Activated effector memory CD4-positive, alpha-beta T cell treated with Interleukin-2 at 50 U/mL for 16 hours (primary cell): ENCODE data around the gene NOS1AP.
"Not testable (repeated sequence)": the region's sequence is repeated elsewhere in the genome, so short reads cannot be mapped to it uniquely, and the experiment has no call there.

Experiments
- DNase-seq: peaks from one replicate; pipeline ENCODE4 v3.0.0-alpha.2; 2020

Gene NOS1AP

DNA sequence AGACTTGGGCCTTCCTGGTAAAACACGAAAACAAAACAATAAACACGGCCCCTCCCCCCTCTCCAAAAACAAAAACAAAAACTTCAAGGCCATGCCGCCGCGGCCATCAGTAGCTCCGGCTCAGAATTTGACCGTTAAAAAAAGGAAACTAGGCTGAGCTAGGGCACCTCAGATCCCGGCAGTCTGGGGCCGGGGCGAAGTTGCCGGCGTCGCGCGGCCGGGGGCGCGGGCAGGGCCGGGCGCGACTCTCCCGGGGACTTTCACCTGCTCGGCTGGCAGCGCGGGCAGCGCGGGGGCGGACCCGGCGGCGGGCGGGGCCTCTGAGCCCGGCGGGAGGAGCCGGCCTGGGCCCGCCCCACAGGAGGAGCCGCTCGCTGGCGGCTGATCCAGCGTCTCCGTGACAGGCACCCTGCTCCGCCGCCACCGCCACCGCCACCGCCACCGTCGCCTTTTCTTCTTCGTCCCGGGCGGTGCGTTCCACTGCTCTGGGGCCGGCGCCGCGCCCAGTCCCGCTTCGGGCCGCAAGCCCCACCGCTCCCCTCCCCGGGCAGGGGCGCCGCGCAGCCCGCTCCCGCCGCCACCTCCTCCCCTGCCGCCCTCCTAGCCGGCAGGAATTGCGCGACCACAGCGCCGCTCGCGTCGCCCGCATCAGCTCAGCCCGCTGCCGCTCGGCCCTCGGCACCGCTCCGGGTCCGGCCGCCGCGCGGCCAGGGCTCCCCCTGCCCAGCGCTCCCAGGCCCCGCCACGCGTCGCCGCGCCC is at the start of gene NOS1AP:
TSS of gene NOS1AP (plus strand) at position 358 of the 760 bp plus-strand sequence. CDS start 487 bp downstream, outside the sequence.
- DNase-seq, result peak; percentile 69

DNA sequence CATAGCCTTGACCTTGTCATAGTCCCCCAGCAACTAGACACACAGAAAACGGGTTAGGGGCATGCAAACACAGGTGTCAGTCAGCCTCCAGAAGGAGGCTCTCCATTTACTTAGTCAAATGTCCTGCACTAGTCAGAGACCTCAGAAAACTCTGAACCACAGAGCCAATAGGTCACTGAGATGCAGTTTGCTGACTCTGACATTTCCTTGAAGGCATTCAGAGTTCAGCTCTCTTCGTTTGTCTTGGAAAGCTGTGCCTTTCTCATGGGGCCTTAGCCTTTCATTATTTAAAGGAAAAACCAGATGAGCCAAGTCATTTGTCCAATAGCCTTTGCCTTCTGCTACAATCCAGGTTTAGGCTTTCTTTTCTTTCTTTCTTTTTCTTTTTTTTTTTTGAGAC is 49.3 kb upstream of the NOS1AP start:
- no peak for DNase-seq

DNA sequence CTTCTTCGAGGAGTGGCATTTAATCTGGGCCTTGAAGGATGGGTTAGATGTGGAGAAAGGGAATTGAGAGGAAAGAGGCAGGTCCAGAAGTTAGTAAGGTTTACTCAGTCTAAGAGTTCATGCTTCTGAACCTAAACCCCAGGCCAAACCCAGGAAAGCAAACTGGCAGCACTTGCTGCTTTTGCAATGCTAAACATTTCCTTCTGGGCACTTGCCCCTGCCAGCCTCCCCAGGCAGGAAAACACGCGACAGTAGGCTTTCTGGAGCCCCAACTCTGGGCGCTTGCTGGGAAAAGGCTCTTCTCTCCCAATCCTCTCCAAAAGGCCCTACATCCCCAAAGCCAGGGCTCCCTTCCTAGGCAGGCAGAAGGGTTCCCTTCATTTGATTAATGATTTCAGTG is 48.4 kb upstream of the NOS1AP start:
- no peak for DNase-seq

DNA sequence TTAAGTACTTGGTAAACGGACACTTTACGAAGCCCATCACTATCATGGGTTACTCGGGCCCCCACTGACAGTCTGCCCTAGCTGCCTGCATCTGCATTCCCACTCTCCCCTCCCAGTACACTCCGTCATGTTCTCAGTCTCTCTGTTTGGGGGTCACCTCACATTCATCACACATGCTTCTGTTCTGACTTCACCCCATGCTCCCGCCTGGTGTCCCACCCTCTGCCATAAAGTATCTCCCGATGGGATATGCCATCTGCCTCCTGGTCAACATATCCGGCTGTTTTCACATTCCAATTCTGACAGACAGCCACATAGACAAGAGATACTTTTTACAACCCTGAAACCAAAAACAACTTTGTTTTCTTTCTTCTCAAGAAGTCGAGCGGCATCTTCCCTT is 46.9 kb upstream of the NOS1AP start:
- no peak for DNase-seq

DNA sequence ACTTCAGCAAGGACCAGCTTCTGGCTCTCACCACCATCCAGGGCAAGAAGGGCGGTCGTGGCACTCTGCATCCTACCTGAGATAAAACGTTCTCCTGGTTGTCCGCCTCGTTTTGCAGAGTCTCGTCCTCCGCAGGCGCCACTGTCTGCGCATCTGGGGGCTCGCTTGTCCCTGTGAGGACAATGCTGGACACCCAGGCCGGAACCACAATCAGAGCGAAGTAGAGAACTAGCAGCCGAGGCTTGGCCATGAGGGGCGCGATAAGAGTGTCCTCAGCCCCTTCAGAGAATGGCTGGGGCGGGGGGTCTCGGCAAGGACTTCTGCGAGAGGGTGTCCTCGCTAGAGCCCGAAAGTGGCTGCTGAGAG is 46.3 kb upstream of the NOS1AP start:
- no peak for DNase-seq

DNA sequence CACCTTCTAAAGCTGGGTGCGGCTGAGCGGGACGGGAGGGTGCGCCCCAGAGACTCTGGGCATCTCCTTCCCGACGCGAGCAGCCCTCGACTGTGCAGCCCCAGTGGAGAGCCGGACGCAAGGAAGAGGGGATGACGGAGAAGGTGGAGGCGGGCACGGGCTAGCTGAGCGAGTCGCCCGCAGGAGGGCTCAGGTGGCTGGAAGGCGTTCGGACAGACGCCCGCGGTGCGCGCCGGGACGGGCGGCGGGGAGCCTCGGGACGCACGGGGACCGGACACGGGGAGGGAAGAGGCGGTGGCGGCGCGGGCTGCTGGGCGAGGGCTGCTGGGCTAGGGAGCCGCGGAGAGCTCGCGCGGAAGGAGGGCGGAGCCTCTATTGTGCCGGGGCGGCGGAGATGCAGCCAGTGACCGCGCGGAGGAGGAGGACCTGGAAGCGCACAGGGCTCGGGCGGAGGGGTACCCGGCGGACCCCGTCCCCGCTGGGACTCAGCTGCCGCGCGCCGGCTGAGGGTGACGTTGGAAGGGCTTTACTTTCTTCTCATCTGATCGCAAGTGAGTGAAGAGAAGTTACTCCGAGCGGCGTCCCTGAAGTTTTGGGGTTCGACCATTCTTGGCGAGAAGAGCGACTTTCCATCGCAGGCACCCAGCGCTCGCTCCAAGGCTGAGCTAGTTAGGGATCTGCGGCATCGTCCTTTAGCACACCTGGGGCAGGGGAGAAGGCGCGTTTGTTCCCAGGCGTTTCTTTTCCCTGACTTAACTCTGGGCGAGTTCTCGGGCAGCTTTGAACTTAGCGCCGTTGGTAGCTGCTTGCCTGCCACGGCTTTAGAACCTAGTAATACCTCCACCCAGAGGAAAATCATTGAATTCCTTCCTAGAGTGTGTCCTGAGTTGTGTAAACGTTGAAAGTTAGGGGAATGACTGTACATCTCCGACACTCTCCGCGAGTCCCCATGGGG is 45.7 kb upstream of the NOS1AP start, which contains the start of gene OLFML2B:
TSS of gene OLFML2B (minus strand) at position 323 of the 955 bp plus-strand sequence. CDS start 439 bp downstream, outside the sequence.
- peak; percentile 18 for DNase-seq

DNA sequence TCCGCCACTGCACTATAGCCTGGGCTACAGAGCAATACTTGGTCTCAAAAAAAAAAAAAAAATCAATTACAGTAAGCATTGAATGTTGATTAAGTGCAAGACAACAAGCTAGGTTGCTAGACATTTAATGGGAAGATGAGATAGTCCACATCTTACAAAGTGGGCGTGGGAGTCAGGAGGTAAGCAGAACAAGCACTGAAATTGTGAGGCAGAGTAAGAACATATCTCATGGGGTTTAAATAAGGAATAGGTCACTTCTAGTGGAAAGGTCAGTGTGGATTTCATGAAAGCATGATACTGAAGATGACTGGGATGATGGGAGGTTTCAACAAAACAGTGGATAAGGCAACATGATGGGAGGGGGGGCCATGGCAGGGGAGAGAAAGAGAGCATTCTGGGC is 44.0 kb upstream of the NOS1AP start:
- DNase-seq, result no peak

DNA sequence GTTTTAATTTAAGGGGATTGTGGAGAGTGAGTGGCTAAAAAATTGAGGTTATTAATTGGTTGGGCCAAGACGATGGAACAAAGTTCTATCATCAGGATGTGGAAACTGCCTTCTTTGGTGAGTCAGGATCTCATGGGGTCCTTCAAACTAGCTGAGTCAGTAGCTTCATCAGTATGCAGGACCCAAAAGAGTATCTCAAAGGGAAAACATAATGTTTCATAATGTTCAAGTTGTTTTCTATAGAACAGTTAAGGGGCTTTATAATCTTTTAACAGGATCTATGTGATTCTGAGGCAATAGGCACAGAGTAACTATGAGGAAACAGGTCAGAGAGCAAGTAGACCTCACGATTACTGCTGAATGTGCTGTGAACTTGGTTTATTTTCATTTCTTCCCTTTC is 42.6 kb upstream of the NOS1AP start:
- DNase-seq, result no peak

DNA sequence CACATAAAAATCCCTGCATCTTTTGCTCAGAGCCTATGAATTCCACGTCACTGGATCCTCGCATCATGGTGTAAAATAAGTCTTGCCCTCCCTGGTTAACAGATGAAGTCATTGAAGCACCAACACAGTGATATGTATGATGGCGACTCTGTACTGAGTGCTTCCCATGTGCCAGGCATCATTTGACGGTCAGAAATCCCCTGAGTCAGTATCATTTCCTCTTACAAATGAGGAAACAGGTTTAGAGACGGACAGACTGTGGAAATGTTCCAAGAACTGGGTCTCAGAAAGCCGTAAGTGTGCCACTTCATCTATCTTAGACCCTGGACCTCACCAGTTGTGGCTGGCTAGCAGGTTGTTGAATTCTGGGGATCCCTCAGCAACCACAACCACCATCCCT is 40.8 kb upstream of the NOS1AP start:
- DNase-seq, result no peak

DNA sequence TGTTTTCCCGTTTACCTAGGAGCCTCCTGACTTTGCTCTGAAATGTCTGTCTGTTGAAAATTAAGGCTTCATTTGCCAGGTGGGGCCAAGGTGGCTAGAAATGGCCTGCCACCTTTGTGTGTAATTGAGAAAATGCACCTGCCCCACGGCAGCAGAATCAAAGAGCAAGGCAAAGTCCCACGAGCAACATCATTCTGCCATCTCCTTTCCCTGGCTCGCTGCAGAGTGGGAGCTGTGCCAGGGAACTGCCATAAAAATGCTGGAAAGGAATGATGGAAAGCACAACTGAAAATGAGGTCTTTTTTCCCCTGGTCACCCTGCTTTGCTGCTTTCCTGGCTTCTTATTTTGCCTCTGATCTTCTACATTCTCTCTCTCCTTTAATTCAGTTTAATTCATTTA is 40.3 kb upstream of the NOS1AP start:
- no peak for DNase-seq

DNA sequence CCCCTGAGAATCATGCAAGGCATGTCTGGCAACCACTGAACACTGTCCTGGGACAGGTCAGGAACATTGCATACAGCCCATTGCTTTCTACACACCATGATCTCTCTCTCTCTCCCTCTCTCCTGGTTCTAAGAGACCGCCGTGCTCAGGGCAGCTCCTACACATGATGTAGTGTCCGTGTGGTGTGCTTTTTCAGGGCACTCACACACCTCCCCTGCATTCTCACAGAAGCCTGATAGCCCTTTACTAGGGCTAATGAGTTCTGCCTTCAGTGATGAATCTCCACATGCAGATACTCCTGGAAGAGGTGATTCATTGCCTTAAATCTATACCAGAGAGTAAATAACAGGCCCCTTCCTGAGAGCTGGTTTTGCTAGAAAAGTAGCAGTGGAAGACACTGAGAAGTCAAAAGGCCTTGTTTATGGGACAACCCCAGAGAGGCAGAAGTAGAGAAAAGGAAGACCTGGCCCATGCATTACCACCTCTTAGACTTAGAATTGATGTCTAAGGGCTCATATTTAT is 38.7 kb upstream of the NOS1AP start:
- DNase-seq, result no peak

DNA sequence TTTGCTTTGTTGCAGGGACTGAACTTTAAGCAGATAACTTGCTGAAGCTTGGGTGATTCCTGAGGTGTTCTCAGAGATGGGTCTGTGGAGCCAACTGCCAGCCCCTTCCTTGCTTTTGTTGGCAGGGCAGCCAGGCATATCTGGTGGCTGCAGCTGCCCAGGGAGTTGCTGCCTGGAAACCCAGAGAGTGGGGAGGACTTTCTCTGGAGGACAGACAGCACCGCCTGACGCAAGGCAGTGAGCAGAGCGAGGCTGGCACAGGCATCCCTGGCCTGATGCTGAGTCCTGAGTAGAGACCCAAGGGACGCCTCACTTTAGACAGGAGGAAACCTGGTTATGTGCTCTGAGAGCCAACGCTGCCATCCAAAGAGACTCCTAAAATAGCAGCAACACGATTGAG is 36.1 kb upstream of the NOS1AP start:
- no peak for DNase-seq

DNA sequence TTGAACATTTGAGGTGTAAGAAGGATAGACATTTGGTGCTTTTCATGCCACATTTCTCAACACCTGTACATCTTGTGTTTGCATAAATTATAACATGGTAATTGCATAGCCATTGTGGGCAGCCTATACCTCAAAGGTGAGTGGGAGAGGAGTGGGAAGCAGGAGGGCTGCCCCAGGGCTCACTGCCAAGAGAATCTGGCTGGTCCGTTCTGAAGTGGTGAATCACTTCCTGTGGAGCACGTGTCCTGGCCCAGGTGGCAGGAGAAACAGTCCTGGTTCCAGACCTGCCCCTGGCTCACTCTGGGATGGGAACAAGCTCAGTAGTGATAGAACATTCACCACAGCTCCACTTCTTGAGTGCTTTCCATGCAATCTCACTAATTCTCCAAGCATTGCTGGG is 34.2 kb upstream of the NOS1AP start:
- no peak for DNase-seq

DNA sequence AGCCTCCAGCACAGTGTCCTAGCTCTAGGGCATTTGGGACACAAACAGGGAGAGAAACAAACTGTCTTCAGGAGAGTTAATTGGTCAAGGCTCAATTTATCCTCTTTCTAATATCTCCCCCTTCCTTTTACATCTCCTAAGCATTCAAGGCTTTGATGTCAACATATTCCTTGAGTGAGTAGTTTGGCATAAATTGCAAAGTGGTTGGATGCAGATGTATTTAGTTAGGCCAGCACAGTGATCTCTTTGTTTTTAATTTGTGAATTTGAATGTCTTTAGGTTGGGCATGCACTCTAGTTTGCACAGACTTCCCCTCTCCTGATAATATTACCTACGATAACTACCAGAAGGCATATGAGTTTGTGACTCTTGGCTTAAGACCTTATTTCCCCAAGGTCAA is 33.3 kb upstream of the NOS1AP start:
- no peak for DNase-seq

DNA sequence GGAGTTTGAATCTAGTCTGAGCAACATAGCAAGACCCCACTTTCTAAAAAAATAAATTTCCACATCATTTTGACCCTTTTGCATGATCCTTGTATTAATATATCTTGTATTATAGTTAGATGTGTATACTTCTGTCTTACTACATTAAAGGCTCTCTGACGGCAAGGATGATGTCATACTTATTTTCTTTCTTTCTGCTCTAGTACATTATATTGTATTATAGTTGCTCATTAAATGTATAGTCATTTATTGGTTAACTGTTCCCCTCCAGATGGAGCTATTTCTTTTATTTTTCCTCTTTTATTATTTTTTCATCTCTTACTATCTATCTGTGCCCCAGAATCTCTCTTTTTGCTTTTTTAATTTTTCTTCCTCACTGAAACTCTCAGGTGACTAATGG is 30.9 kb upstream of the NOS1AP start:
- DNase-seq, result no peak

DNA sequence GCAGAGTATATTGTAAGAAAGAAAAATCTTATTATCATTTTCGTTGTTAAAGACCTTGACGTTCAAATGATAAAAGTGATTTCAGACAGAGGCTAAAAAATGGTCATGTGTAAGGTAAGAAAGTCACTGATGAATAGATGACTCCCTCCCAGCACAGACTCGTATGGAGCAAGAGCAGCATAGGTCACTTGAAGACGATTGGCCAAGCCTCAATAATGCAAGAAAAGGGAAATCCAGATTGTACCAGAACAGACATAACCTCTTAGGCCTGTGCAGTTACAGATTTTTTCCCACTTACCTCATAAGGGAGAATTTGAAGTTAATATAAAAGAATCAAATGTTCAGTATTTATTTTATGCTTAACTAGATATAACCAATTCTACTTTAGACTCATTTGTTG is 29.5 kb upstream of the NOS1AP start:
- DNase-seq, result no peak

DNA sequence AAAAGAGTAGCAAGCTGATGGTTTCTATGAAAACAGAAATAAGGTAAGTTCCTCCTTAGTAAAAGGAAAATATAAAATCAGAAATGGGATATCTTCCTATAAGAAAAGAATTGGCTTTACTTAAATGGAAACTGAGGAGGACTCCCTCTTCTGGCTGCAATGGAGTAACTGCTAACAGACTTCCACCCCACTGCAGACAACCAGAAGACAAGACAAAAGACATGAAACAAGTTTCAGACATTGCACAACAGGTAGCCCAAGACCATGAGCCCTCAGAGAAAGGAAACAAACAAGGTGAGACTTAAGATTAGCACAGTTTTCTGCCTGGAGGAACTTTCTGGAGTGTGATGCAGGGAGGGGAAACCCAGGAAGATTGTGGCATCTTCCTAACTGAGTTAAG is 28.8 kb upstream of the NOS1AP start:
- no peak for DNase-seq

DNA sequence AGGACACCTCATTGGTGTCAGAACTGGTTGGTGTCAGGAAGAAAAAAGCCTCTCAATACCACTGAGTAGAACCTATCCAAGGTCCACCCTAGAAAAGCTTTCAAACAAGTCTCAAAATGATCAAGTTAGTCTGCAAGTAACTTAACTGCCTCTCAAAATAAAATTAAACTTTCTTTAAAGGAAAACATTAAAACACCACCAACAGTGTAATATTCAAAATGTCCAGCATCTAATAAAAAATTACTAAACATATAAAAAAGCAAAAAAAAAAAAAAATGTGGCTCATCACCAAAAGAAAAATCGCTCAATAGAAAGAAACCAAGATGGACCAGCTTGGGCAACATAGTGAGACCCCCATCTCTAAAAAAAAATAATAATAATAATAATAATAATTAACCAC is 27.1 kb upstream of the NOS1AP start:
- DNase-seq, result no peak

DNA sequence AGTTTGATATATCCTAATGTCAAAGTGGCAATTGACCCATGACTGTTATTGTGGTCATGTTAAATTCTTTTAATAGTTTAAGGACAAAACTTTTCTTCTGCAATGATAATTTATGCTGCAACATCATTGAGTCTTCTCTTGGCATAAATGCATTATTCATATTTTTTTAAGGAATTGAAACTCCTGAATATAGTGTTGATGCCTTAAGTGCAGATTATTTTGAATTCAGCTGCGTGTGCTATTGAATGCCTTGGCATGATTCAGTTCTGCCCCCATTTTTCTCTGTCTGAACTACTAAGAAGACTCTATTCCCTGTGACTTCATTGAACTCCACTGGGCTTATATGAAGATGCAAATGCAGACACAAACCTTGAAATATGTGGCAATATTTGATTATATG is 22.6 kb upstream of the NOS1AP start:
- no peak for DNase-seq

DNA sequence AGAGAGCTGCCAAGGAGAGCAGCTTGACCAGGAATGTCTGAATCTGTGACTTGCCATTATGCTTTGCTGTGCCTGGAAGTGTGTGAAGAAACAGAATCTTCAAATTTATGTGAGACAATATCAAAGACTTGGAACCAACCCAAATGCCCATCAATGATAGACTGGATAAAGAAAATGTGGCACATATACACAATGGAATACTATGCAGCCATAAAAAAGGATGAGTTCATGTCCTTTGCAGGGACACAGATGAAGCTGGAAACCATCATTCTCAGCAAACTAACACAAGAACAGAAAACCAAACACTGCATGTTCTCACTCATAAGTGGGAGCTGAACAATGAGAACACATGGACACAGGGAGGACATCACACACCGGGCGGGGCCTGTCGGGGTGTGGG is 15.5 kb upstream of the NOS1AP start:
- DNase-seq, result not testable (repeated sequence)

DNA sequence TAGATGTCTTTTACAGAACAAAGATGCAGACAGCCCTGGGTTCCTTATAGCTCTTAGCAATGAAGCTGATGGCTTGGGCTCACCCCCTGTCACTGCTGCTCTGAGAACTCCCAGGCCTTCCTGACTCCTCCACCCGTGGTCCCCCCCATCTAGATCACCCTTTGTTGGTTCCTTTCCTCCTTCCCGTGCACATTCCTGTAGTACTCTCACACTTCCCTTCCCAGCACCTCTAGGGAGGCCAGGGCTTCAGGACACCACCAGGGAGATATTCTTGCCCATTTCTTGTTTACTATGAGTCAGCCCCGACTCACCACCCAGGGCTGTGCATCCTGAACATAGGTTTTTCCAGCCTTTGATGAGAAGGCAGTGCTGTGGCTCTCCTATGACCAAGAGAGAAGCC is 14.4 kb upstream of the NOS1AP start:
- DNase-seq, result no peak

DNA sequence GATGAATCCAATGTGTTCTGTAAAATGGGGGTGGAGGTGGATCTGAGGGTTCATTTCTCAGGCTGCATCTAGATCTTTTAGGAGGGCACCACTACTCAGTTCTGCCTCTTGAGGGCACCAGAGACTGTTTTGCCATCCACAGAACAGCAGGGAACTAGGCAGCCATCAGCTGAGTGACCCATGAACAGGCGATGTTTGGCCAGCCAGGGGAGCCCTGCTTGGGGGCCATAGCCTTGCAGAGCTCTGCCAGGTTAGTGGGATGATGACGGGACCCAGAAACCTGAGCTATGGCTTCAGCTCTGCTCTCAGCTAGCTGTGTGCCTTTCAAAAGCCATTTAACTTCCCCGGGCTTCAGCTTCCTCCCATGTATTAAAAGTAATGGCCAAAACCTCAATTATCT is 13.4 kb upstream of the NOS1AP start:
- peak; percentile 17 for DNase-seq

DNA sequence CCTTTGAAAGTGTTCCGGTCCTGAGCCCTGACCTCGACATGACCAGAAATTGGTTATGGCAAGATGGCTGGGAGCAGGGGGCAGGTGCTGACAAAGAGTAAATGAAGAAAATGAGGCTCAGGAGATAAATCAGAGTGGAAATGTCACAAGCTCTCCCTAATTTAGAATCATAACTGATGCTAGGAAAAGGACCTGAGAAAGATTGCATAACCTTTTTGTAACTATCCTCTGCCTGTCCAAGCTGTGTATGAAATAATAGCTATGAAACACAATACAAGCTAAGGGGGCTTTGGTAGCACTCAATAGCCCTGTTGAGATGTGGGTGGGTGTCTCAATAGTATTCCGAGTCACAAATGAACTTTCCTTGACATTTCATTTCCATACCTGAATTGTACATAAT is 12.9 kb upstream of the NOS1AP start:
- no peak for DNase-seq

DNA sequence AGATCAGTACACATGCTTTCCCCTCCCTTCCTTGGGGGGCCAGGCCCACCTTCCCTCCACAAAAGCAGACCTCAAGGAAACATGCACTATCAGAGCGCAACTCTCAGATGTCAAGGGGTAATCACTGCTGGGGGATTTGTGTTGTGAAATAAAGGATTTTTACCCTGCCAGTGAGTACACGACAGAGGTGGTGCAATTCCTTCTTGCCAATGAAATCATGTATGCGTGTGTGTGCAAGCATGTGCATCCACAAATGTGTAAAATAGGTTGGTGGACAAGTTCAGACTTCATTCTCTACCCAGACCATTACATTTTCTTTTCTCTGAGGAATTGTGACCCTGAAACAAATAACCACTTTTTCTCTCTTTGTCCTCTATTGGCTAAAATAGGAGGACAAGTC is 9.8 kb upstream of the NOS1AP start:
- DNase-seq, result no peak
